Central memory CD8-positive, alpha-beta T cell (primary cell): ENCODE data around the gene CNTN4.
"Not testable (repeated sequence)": the region's sequence is repeated elsewhere in the genome, so short reads cannot be mapped to it uniquely, and the experiment has no call there.

Experiments
- ATAC-seq: fragments of 150-1000 bp; cut with Tn5 transposase; replicated peaks from 2 replicates; pipeline ENCODE4 v1.10.0; 2022; ENCODE audit warnings: mild to moderate bottlenecking, moderate FRiP score, moderate number of reproducible peaks; ENCODE audit not compliant: poor library complexity, severe bottlenecking; ENCODE audit errors: extremely low read depth
- DNase-seq, 2 donors: peaks; one replicate each; pipeline ENCODE4 v3.0.0; 2021; ENCODE audit warnings: low spot score in 2 of 2
- H3K27ac Mint-ChIP-seq: one replicate; pipeline ENCODE4 v1.8.0; 2022; ENCODE audit warnings: low read depth, mild to moderate bottlenecking, moderate library complexity, mixed read lengths
- H3K27me3 Mint-ChIP-seq: one replicate; pipeline ENCODE4 v1.8.0; 2022; ENCODE audit warnings: mixed read lengths
- H3K36me3 Mint-ChIP-seq: one replicate; pipeline ENCODE4 v1.8.0; 2022; ENCODE audit warnings: mild to moderate bottlenecking, moderate library complexity, mixed read lengths; ENCODE audit not compliant: insufficient read depth
- H3K4me1 Mint-ChIP-seq: one replicate; pipeline ENCODE4 v1.8.0; 2022; ENCODE audit warnings: mixed read lengths
- H3K4me3 Mint-ChIP-seq: one replicate; pipeline ENCODE4 v1.8.0; 2022; ENCODE audit warnings: mild to moderate bottlenecking, moderate library complexity, mixed read lengths
- H3K9me3 Mint-ChIP-seq: one replicate; pipeline ENCODE4 v1.8.0; 2022; ENCODE audit warnings: mixed read lengths

The CNTN4 gene

DNA sequence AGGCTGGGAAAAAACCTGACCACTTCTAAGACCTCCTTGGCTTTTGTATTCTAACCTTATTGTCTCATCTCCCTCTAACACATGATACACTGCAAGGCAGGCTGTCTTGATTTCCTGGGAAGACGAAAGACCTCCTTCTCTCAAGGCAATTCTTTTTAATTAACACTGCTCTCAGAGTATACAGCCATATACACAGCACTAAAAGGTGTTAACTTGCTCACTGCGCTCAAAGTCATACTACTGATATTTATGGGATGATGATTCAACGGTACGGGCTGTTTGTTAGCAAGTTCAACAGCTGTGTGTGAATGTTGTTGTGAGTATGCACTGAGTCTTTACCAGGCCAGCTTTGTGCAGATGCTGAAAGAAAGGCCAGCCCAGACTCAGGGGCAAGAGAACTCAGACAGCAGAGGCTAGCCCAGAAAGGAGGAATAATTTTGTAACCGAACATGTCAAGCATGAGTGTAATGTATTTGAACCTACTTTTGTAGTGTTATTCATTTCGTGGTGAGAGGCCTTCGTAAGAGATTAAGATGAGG lies 781.6 kb downstream of the CNTN4 start:
- Mint-ChIP-seq H3K4me3 (no peak overlapping the region), H3K36me3 (no peaks in the 10 kb centered on the region), H3K27me3 (no peaks in the 10 kb centered on the region), H3K4me1 (no peaks in the 10 kb centered on the region), H3K27ac (no peak overlapping the region), H3K9me3 (no peaks in the 10 kb centered on the region)
- no peak for ATAC-seq
- DNase-seq, result no peak

DNA sequence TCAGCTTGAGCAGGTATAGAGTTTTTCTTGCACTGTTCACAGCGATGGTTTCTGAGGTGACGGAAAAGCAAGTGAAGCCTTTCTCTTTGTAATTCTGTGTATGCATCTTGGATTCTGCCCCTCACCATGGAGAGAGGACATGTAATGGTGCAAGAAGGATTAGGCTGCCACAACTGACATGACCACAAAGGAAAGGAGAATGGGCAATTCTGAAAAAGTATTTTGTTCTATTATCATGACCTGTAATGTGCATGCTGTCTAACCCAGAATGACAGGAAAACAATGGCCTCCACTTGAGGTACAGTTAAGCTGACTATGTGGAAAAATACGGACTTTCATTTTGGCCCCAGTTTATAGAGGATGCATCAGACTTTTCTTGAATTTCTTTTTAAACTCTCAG lies 784.6 kb downstream of the CNTN4 start:
- H3K4me1 Mint-ChIP-seq, result no peaks in the 10 kb centered on the region
- no peak overlapping the region for H3K27ac Mint-ChIP-seq
- no peak for DNase-seq
- H3K36me3 Mint-ChIP-seq, result no peaks in the 10 kb centered on the region
- no peak for ATAC-seq
- no peaks in the 10 kb centered on the region for H3K9me3 Mint-ChIP-seq
- no peaks in the 10 kb centered on the region for H3K27me3 Mint-ChIP-seq
- H3K4me3 Mint-ChIP-seq, result no peak overlapping the region

DNA sequence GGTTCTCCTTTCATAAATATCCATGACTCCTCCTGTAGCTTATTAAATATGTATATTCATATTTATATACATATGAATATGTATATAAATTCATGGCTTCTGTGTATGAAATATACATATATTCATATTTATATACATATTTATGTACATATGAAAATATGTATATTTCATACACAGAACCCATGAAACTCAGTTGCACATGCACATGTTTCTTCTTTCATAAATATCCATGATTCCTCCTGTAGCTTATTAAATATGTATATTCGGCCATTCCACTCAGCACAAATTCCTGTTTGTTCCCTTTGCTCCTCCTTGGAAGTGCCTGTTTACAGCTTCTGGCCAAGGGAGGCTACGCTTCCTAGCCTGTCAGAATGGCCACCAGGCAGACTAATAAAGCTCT lies 789.9 kb downstream of the CNTN4 start:
- Mint-ChIP-seq H3K27ac (no peak overlapping the region), H3K9me3 (no peaks in the 10 kb centered on the region), H3K4me1 (no peaks in the 10 kb centered on the region), H3K27me3 (peaks cover 13% of the 10 kb centered on the region), H3K36me3 (no peaks in the 10 kb centered on the region), H3K4me3 (no peak overlapping the region)
- no peak for ATAC-seq
- no peak for DNase-seq

DNA sequence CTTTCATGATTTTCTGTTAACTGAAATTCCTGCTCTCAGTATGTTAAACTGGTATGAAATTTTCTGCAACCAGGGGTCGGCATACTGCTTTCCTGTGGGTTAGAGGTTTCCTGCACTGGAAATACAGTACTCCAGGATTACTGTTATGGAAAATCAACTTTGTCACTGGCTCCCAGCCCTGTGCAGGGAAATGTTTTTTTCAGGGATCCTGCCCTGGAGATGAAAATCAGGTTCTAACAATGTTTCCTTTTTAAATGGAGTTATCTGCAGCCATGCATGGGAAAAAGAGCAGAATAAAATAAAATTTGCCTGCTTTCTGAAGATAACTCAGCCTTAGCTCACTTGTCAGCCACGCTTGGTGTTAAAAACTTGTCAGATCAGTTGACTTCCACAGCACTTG lies 791.1 kb downstream of the CNTN4 start:
- Mint-ChIP-seq H3K9me3 (no peaks in the 10 kb centered on the region), H3K4me1 (no peaks in the 10 kb centered on the region), H3K36me3 (no peaks in the 10 kb centered on the region), H3K27me3 (peaks cover 13% of the 10 kb centered on the region), H3K27ac (no peak overlapping the region), H3K4me3 (no peak overlapping the region)
- no peak for ATAC-seq
- no peak for DNase-seq

DNA sequence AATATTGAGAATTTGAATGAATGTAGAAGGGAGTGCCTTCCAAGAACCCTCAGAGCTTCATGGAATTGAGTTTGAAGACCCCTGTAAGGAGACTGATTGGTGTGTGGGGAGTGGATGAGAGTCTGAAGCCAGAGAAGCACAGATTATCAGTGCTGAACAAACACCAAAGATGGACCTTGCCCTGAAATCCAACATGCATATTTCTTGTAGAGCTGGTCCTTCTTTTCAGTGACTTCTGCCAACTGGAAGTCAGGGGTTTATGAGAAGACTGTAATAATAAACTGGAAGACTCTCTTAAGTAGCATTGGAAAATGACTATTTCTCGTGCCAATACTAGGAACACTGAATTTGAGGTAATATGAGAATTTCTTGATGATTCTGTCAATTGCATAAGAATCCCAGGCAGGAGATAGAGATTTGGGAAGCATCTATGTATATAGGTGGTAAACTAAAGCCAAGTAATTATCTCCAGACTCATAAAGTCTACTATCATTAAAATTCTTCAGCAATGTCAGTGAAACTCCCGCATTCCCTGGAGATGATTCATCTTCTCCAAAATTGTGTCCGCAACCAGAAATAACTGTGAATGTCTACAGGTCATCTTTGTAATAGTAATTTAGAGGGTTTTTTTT lies 797.8 kb downstream of the CNTN4 start:
- ATAC-seq (no peak), DNase-seq (no peak)
- no peak overlapping the region for H3K4me3 Mint-ChIP-seq
- peaks cover 5% of the 10 kb centered on the region for H3K9me3 Mint-ChIP-seq
- no peaks in the 10 kb centered on the region for H3K36me3 Mint-ChIP-seq
- no peak overlapping the region for H3K27ac Mint-ChIP-seq
- H3K27me3 Mint-ChIP-seq, result peaks cover 9% of the 10 kb centered on the region
- H3K4me1 Mint-ChIP-seq, result no peaks in the 10 kb centered on the region

DNA sequence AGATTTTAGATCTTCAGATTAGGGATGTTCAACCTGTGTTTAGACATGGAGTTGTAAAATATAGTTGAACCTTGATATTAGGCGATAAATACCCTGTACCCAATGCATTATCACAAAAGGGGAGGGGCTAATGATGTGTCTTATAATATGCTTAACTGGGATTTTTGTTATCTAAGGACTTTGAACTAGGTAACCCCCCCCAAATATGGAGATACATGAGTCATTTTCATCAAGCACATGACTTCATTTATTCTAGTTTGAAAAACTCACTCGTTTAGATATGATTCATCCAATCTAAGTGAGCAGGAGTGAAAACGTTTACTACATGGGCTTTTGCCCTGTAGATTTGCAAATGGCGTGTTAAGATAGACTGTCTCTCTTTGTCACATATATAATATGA lies 799.2 kb downstream of the CNTN4 start:
- no peak for DNase-seq
- H3K27ac Mint-ChIP-seq, result no peak overlapping the region
- no peaks in the 10 kb centered on the region for H3K27me3 Mint-ChIP-seq
- H3K36me3 Mint-ChIP-seq, result no peaks in the 10 kb centered on the region
- H3K9me3 Mint-ChIP-seq, result peaks cover 5% of the 10 kb centered on the region
- no peak for ATAC-seq
- H3K4me1 Mint-ChIP-seq, result no peaks in the 10 kb centered on the region
- H3K4me3 Mint-ChIP-seq, result no peak overlapping the region

DNA sequence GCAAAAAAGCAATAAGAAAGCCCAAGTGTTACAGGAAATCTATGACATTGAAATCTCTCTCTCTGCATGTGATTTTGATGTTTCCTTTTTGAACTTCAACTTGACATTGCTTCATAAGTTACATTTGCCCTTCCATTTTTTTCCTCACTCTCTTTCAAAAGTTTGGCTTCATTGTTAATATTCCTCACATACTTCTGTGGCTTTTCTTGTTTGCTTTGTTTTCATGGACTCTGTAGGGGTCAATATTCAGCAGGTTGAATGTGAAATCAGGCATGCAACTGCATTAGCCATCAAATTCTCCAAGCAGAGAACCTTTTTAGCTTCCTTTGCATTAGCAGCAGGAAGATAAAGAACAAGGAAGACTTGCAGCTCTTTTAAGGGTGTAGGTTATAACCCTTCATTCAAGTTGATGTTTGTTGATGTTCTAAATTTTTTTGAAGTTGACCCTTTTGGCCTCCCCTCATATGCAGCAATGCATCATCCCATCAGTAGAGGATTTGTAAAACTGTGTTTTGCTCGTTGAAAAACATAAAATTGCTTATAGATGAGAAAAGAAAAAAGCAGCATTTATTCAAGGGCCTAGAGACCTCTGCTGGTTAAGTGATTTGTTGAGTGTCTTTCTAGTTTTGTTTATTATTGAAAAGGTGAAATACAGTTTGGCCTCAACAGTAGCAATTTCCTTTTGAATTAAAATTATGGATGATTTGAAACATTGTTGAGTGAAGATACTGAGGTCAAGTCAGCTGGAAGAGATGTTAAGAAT lies 800.1 kb downstream of the CNTN4 start:
- DNase-seq (no peak), ATAC-seq (no peak)
- H3K4me3 Mint-ChIP-seq, result no peak overlapping the region
- H3K9me3 Mint-ChIP-seq, result peaks cover 5% of the 10 kb centered on the region
- no peaks in the 10 kb centered on the region for H3K4me1 Mint-ChIP-seq
- H3K36me3 Mint-ChIP-seq, result no peaks in the 10 kb centered on the region
- no peaks in the 10 kb centered on the region for H3K27me3 Mint-ChIP-seq
- no peak overlapping the region for H3K27ac Mint-ChIP-seq

DNA sequence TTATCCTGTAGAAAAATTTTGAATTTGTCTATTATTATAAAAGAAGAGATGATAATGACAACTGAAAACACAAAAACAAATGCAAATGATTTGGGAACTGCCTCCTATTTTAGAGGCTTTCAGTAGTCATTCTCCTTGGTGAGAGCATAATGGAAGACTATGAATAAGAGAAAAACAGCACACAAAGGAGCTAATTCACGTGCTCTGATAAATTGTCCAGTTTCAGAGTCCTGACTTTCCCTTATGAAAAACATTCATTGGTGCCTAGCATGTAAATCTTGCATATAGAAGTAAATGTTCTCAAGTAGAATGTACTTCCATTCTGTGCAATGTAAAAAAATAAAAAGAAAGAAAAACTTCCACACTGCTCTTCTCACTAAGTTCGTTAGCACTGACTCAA lies 805.4 kb downstream of the CNTN4 start:
- no peak for ATAC-seq
- Mint-ChIP-seq H3K36me3 (no peaks in the 10 kb centered on the region), H3K4me3 (no peak overlapping the region), H3K9me3 (no peaks in the 10 kb centered on the region), H3K27me3 (peaks cover 9% of the 10 kb centered on the region), H3K27ac (no peak overlapping the region), H3K4me1 (no peaks in the 10 kb centered on the region)
- no peak for DNase-seq

DNA sequence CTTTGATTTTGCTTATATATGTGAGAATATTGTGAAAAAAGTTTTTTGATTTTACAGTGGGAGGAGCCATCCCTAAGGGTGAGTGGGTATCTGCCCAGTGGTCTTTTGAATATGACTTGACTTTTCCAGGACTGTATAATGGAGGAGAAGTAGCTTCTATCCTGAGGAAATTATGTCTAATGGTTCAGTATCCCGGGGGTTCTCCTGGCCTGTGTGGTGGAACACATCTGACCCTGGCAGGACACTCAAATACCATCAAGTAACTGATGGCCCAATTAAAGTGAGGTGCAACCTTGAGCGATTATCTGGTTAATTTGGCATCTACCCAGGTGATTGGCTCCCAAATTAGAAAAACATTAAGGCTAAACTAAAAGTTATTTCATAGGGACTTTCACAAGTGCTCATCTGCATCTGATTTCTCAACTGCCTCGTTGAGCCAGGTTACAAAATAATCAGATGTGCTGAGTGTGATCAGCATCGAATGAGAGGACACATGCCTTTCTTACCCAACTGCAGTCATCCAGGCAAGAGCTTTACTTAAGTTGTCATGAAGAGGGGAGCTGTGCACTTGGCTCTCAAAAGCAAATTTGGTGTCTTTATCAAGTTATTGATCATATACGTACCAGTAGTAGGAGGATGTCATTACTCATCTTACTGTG lies 810.2 kb downstream of the CNTN4 start:
- Mint-ChIP-seq H3K4me3 (no peak overlapping the region), H3K27ac (no peak overlapping the region), H3K4me1 (no peaks in the 10 kb centered on the region), H3K27me3 (peaks cover 16% of the 10 kb centered on the region), H3K36me3 (no peaks in the 10 kb centered on the region), H3K9me3 (no peaks in the 10 kb centered on the region)
- DNase-seq (no peak), ATAC-seq (no peak)

DNA sequence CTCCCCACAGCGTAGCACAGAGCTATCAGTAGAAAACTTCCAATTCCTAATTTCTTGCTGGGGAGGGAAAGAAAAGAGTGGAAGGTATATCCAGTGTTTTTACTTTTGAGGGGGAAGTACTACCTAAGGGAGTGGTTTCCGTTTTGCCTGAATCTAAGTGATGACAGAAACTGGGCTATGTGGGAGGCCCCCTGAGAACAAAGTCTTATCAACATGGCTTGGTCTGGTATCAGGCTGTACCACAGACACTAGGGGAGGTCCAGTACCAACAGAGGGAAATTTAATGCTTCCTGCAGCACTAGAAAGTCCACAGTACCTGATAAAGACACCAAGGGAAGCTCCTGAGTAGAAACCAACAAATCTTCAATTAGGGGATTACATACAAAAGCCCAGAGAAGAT lies 812.3 kb downstream of the CNTN4 start:
- ATAC-seq, result no peak
- Mint-ChIP-seq H3K9me3 (peaks cover 5% of the 10 kb centered on the region), H3K27ac (no peak overlapping the region), H3K36me3 (no peaks in the 10 kb centered on the region), H3K4me1 (no peaks in the 10 kb centered on the region), H3K27me3 (peaks cover 17% of the 10 kb centered on the region), H3K4me3 (no peak overlapping the region)
- no peak for DNase-seq

DNA sequence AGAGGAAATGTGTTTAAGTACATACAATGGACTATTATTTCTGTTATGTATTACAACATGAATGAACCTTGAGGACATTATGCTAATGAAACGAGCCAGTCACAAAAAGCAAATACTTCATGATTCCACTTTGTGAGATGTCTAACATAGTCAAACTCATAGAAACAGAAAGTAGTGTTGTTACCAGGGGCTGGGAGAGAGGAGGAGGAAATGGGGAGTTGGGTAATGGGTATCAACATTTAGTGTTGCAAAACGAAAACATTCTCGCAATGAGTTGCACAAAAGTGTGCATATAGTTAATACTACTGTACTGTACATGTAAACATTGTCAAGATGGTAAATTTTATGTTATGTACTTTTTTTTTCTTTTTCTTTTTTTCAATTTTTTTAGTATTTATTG lies 817.2 kb downstream of the CNTN4 start:
- Mint-ChIP-seq H3K4me1 (no peaks in the 10 kb centered on the region), H3K9me3 (peaks cover 5% of the 10 kb centered on the region), H3K4me3 (no peak overlapping the region), H3K27ac (no peak overlapping the region), H3K36me3 (no peaks in the 10 kb centered on the region), H3K27me3 (peaks cover 8% of the 10 kb centered on the region)
- ATAC-seq, result no peak
- DNase-seq, result no peak

DNA sequence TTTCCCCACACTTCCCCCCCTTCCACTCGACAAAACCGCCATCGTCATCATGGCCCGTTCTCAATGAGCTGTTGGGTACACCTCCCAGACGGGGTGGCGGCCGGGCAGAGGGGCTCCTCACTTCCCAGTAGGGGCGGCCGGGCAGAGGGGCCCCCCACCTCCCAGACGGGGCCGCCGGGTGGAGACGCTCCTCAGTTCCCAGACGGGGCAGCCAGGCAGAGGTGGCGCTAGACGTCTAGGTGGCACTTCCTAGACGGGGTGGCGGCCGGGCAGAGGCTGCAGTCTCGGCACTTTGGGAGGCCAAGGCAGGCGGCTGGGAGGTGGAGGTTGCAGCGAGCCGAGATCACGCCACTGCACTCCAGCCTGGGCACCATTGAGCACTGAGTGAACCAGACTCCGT lies 818.0 kb downstream of the CNTN4 start:
- H3K27me3 Mint-ChIP-seq, ATAC-seq, H3K9me3 Mint-ChIP-seq, H3K4me3 Mint-ChIP-seq, H3K36me3 Mint-ChIP-seq, H3K27ac Mint-ChIP-seq, DNase-seq, H3K4me1 Mint-ChIP-seq: not testable (repeated sequence)

DNA sequence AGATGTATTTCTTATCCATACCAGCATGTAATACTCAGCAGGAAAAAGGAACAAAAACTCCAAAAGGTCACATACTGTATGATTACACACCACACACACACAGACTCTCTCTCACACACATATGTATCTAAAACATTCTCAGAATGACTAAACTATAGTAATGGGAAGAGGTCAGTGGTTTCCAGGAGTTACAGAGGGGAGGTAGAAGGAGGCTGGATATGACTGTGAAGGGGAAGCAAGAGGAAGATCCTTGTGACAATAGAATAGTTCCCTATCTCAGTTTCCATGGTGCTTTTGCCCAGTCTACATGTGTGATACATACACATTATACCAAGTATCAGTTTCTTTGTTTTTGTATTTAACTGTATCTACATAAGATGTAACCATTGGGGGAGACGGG lies 821.4 kb downstream of the CNTN4 start:
- Mint-ChIP-seq H3K4me3 (no peak overlapping the region), H3K9me3 (peaks cover 5% of the 10 kb centered on the region), H3K27ac (no peak overlapping the region), H3K4me1 (no peaks in the 10 kb centered on the region), H3K27me3 (no peaks in the 10 kb centered on the region), H3K36me3 (no peaks in the 10 kb centered on the region)
- ATAC-seq (no peak), DNase-seq (no peak)
